HepG2 (cell line): ENCODE results near the gene SYVN1.

Source experiments
- CCAR2 ChIP-seq: fragments of 200-400 bp; formaldehyde crosslinking; optimal IDR thresholded peaks from 2 replicates; pipeline ENCODE3; 2018; ENCODE audit warnings: low read depth, mild to moderate bottlenecking, low read length, moderate library complexity
- CTCF ChIP-seq: sonication (generic); formaldehyde crosslinking; IDR thresholded peaks from 2 replicates; pipeline ENCODE4 v1.5.0; 2020; ENCODE audit warnings: mild to moderate bottlenecking, missing genetic modification reagents, moderate library complexity
- EHMT2 ChIP-seq: fragments of 200-600 bp; sonication (generic); IDR thresholded peaks from 2 replicates; pipeline ENCODE4 v1.7.0; 2017; ENCODE audit warnings: antibody characterized with exemption, low read depth, low read length, borderline replicate concordance
- IKZF1 ChIP-seq: fragments of 450-650 bp; IDR thresholded peaks from 2 replicates; pipeline ENCODE4 v1.7.1; 2016
- JUN ChIP-seq: sonication (generic); formaldehyde crosslinking; IDR thresholded peaks from 2 replicates; pipeline ENCODE4 v1.4.0; 2020; ENCODE audit warnings: mild to moderate bottlenecking, missing genetic modification reagents
- MED13 ChIP-seq: sonication (generic); formaldehyde crosslinking; IDR thresholded peaks from 2 replicates; pipeline ENCODE4 v1.5.0; 2020; ENCODE audit warnings: missing genetic modification reagents
- POLR2AphosphoS2 ChIP-seq: IDR thresholded peaks from 2 replicates; pipeline ENCODE4 v1.6.1; 2011; ENCODE audit warnings: low read depth, low read length, improper control_type of control experiment
- SIN3B ChIP-seq: fragments of 150-350 bp; IDR thresholded peaks from 2 replicates; pipeline ENCODE4 v1.6.1; 2014; ENCODE audit warnings: low read length
- SKI ChIP-seq: fragments of 450-650 bp; IDR thresholded peaks from one replicate; pipeline ENCODE4 v1.6.1; 2018; ENCODE audit warnings: mild to moderate bottlenecking; ENCODE audit not compliant: partially characterized antibody
- SNAPC5 ChIP-seq: sonication (generic); formaldehyde crosslinking; IDR thresholded peaks from 2 replicates; pipeline ENCODE4 v1.8.1; 2023; ENCODE audit warnings: mild to moderate bottlenecking, missing genetic modification reagents, borderline replicate concordance
- U2AF1 ChIP-seq: fragments of 200-400 bp; formaldehyde crosslinking; optimal IDR thresholded peaks from 2 replicates; pipeline ENCODE3; 2017; ENCODE audit warnings: mild to moderate bottlenecking, low read depth, low read length
- ZNF644 ChIP-seq: IDR thresholded peaks from 2 replicates; pipeline ENCODE4 v1.6.1; 2016; ENCODE audit warnings: low read depth
- ZNF780A ChIP-seq: sonication (generic); formaldehyde crosslinking; IDR thresholded peaks from 2 replicates; pipeline ENCODE4 v1.8.0; 2022; ENCODE audit warnings: mild to moderate bottlenecking, missing genetic modification reagents, moderate library complexity
- TF ChIP-seq, protein P1 (sequence below): sonication (generic); formaldehyde crosslinking; IDR thresholded peaks from 2 replicates; pipeline ENCODE4 v1.4.0; 2020; ENCODE audit warnings: low read depth, mild to moderate bottlenecking, missing genetic modification reagents

GRCh38 chr11:65113839-65114238 lies 20.5 kb downstream of the SYVN1 start:
- no peak for TF ChIP-seq IKZF1
- TF ChIP-seq JUN: no peak
- no peak for TF ChIP-seq MED13
- no peak for TF ChIP-seq POLR2AphosphoS2
- no peak for TF ChIP-seq ZNF644 (CRISPR knock-in tag)
- no peak for TF ChIP-seq CTCF (CRISPR knock-in tag)
- no peak for TF ChIP-seq SKI
- TF ChIP-seq, protein P1, sequence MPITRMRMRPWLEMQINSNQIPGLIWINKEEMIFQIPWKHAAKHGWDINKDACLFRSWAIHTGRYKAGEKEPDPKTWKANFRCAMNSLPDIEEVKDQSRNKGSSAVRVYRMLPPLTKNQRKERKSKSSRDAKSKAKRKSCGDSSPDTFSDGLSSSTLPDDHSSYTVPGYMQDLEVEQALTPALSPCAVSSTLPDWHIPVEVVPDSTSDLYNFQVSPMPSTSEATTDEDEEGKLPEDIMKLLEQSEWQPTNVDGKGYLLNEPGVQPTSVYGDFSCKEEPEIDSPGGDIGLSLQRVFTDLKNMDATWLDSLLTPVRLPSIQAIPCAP (CRISPR knock-in tag): no peak
- TF ChIP-seq SIN3B: no peak
- no peak for TF ChIP-seq EHMT2
- TF ChIP-seq ZNF780A (CRISPR knock-in tag): no peak
- TF ChIP-seq SNAPC5 (CRISPR knock-in tag): no peak
- no peak for TF ChIP-seq CCAR2
- TF ChIP-seq U2AF1: no peak
